ENCODE measurements around the gene FAM168B.

FAM168B gene

DNA sequence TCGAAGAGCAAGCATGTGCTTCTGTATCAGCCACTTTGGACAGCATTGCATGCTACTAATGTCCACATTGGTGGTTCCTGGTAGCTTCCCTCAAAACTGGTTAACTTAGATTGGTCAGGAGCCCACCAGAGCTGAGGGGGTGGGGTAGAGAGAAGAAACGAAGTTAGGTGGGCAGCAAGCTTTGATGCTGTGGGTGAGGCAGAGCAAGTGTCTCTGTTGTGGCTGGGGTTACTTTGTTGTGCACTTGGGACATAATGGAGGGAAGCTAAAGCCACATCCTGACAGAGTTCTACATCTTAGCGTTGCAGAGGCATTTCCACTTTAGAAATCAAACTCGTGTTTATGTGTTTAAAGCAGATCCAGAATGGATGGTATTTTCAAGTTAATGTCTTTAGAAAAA is 82.7 kb downstream of the FAM168B start:
- Histone ChIP-seq H3K36me3 (ENCODE audit: insufficient read depth, insufficient read length, low read length) (no peaks in the 10 kb centered on the region), H3K4me1 (ENCODE audit: insufficient read depth, insufficient read length) (peaks cover under 1% of the 10 kb centered on the region), H3K27me3 (ENCODE audit: insufficient read depth, insufficient read length) (no peaks in the 10 kb centered on the region), H3K4me3 (ENCODE audit: insufficient read length, low read depth) (no peak overlapping the region), H3K9ac (ENCODE audit: insufficient read length, low read depth) (no peak overlapping the region), H3K9me3 (ENCODE audit: insufficient read depth, low read length) (no peaks in the 10 kb centered on the region)
- DNase-seq (ENCODE audit: low read depth, low spot score): no peak
- TF ChIP-seq YY1 (IDR thresholded peaks at IDR 0.05; ENCODE audit: insufficient read depth, insufficient read length): no peak
- no peak for TF ChIP-seq SUZ12 (IDR thresholded peaks at IDR 0.05; ENCODE audit: extremely low read depth, insufficient read depth, insufficient read length)
- no peak for TF ChIP-seq ZNF274 (IDR thresholded peaks at IDR 0.05; ENCODE audit: low read depth, low read length)

GRCh38 chr2:131009713-131010475 is 83.4 kb downstream of the FAM168B start:
- Histone ChIP-seq H3K9ac (ENCODE audit: insufficient read length, low read depth) (no peak overlapping the region), H3K4me3 (ENCODE audit: insufficient read length, low read depth) (no peak overlapping the region), H3K36me3 (ENCODE audit: insufficient read depth, insufficient read length, low read length) (no peaks in the 10 kb centered on the region), H3K9me3 (ENCODE audit: insufficient read depth, low read length) (no peaks in the 10 kb centered on the region), H3K4me1 (ENCODE audit: insufficient read depth, insufficient read length) (peaks cover 4% of the 10 kb centered on the region), H3K27me3 (ENCODE audit: insufficient read depth, insufficient read length) (no peaks in the 10 kb centered on the region)
- no peak for TF ChIP-seq YY1 (IDR thresholded peaks at IDR 0.05; ENCODE audit: insufficient read depth, insufficient read length)
- no peak for TF ChIP-seq ZNF274 (IDR thresholded peaks at IDR 0.05; ENCODE audit: low read depth, low read length)
- DNase-seq (ENCODE audit: low read depth, low spot score): no peak

DNA sequence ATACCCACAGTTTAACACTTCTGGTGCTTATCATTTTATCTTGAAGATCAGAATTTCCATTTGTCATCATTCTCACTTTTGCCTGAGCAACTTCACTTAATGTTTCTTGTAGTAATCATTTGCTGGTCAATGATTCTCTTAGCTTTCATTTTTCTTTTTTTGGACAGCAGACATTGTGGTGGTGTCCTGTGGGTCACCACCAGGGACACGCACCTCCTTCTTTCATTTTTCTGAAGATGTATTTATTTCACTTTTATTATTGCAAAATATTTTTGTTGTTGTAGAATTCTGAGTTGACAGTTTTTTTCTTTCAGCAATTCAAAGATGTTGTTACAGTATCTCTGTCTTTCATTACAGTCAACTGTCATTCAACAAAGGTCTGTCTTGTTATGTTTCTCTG is 84.3 kb downstream of the FAM168B start:
- Histone ChIP-seq H3K4me3 (ENCODE audit: insufficient read length, low read depth) (no peak overlapping the region), H3K9ac (ENCODE audit: insufficient read length, low read depth) (no peak overlapping the region), H3K27me3 (ENCODE audit: insufficient read depth, insufficient read length) (no peaks in the 10 kb centered on the region), H3K4me1 (ENCODE audit: insufficient read depth, insufficient read length) (peaks cover 6% of the 10 kb centered on the region), H3K9me3 (ENCODE audit: insufficient read depth, low read length) (no peaks in the 10 kb centered on the region), H3K36me3 (ENCODE audit: insufficient read depth, insufficient read length, low read length) (no peaks in the 10 kb centered on the region)
- no peak for TF ChIP-seq SUZ12 (IDR thresholded peaks at IDR 0.05; ENCODE audit: extremely low read depth, insufficient read depth, insufficient read length)
- TF ChIP-seq ZNF274 (IDR thresholded peaks at IDR 0.05; ENCODE audit: low read depth, low read length): no peak
- TF ChIP-seq YY1 (IDR thresholded peaks at IDR 0.05; ENCODE audit: insufficient read depth, insufficient read length): no peak
- DNase-seq (ENCODE audit: low read depth, low spot score): no peak

- no peak overlapping the region for H3K9ac ChIP-seq (ENCODE audit: insufficient read length, low read depth)
- no peak for DNase-seq (ENCODE audit: low read depth, low spot score)
- H3K9me3 ChIP-seq (ENCODE audit: insufficient read depth, low read length): no peaks in the 10 kb centered on the region
- peaks cover 6% of the 10 kb centered on the region for H3K4me1 ChIP-seq (ENCODE audit: insufficient read depth, insufficient read length)
- H3K27me3 ChIP-seq (ENCODE audit: insufficient read depth, insufficient read length): no peaks in the 10 kb centered on the region
- no peak overlapping the region for H3K4me3 ChIP-seq (ENCODE audit: insufficient read length, low read depth)
- TF ChIP-seq YY1 (IDR thresholded peaks at IDR 0.05; ENCODE audit: insufficient read depth, insufficient read length): no peak
- TF ChIP-seq ZNF274 (IDR thresholded peaks at IDR 0.05; ENCODE audit: low read depth, low read length): no peak
- TF ChIP-seq SUZ12 (IDR thresholded peaks at IDR 0.05; ENCODE audit: extremely low read depth, insufficient read depth, insufficient read length): no peak
- no peaks in the 10 kb centered on the region for H3K36me3 ChIP-seq (ENCODE audit: insufficient read depth, insufficient read length, low read length)
Observed at GRCh38 chr2:131006561-131006960, 86.7 kb downstream of the FAM168B start.

DNA sequence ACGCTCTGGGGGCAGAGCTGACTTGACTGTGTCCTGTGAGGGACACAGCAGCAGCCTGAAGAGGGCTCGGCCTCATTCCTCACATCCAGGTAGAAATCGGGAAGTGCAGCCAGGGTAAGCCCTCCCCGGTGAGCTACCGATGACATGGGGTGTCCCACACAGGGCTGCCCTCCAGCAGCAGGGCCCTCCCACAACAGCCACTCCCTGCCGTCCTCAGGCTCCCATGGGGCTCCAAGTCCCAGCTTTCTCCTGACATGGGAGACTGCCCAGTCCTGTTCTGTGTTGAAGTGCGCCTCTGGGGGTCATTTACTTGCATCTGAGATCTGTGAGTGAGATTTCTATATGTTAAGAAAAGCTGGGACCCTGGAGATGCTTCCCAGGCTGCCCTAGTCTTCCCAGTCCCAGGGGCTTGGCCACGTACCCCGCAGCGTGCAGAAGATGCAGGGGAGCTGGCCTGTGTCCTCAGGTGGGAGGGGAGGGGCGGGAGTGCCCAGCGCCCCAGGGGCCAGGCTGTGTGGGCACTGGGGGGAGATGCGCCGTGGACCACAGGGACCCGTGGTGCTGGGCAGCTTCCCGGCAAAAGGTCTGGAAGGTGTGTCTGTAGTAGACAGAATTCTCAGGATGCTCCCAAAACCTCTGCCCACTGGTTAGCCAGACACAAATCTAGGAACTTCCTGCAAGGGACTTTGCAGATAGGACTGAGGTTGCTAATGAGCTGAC is 87.9 kb downstream of the FAM168B start:
- DNase-seq (ENCODE audit: low read depth, low spot score): no peak
- no peak for TF ChIP-seq SUZ12 (IDR thresholded peaks at IDR 0.05; ENCODE audit: extremely low read depth, insufficient read depth, insufficient read length)
- no peak for TF ChIP-seq ZNF274 (IDR thresholded peaks at IDR 0.05; ENCODE audit: low read depth, low read length)
- TF ChIP-seq YY1 (IDR thresholded peaks at IDR 0.05; ENCODE audit: insufficient read depth, insufficient read length): no peak
- H3K9me3 ChIP-seq (ENCODE audit: insufficient read depth, low read length): no peaks in the 10 kb centered on the region
- H3K4me3 ChIP-seq (ENCODE audit: insufficient read length, low read depth): no peak overlapping the region
- no peaks in the 10 kb centered on the region for H3K27me3 ChIP-seq (ENCODE audit: insufficient read depth, insufficient read length)
- H3K4me1 ChIP-seq (ENCODE audit: insufficient read depth, insufficient read length): peaks cover 6% of the 10 kb centered on the region
- H3K36me3 ChIP-seq (ENCODE audit: insufficient read depth, insufficient read length, low read length): no peaks in the 10 kb centered on the region
- H3K9ac ChIP-seq (ENCODE audit: insufficient read length, low read depth): no peak overlapping the region

- Histone ChIP-seq H3K4me1 (ENCODE audit: insufficient read depth, insufficient read length) (peaks cover 6% of the 10 kb centered on the region), H3K4me3 (ENCODE audit: insufficient read length, low read depth) (no peak overlapping the region), H3K9ac (ENCODE audit: insufficient read length, low read depth) (no peak overlapping the region), H3K9me3 (ENCODE audit: insufficient read depth, low read length) (no peaks in the 10 kb centered on the region), H3K36me3 (ENCODE audit: insufficient read depth, insufficient read length, low read length) (no peaks in the 10 kb centered on the region), H3K27me3 (ENCODE audit: insufficient read depth, insufficient read length) (no peaks in the 10 kb centered on the region)
- TF ChIP-seq ZNF274 (IDR thresholded peaks at IDR 0.05; ENCODE audit: low read depth, low read length) (no peak), SUZ12 (IDR thresholded peaks at IDR 0.05; ENCODE audit: extremely low read depth, insufficient read depth, insufficient read length) (no peak)
- DNase-seq (ENCODE audit: low read depth, low spot score): no peak
Observed at GRCh38 chr2:131004446-131005209, 88.6 kb downstream of the FAM168B start.

DNA sequence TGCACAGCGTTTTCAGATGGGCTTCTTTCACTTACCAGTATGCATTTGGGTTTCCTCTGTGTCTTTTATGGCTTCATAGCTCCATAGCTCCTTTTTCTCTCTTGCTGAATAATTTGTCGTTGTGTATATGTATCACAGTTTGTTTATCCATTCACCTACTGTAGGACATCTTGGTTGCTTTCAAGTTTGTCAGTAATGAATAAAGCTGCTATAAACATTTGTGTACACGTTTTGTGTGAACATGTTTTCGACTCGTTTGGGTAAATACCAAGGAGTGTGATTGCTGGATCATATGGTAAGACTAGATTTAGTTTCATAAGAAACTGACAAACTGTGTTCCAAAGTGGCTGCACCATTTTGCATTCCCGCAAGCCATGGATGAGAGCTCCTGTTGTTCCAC is 94.7 kb downstream of the FAM168B start:
- Histone ChIP-seq H3K9ac (ENCODE audit: insufficient read length, low read depth) (no peak overlapping the region), H3K27me3 (ENCODE audit: insufficient read depth, insufficient read length) (no peaks in the 10 kb centered on the region), H3K4me1 (ENCODE audit: insufficient read depth, insufficient read length) (no peaks in the 10 kb centered on the region), H3K9me3 (ENCODE audit: insufficient read depth, low read length) (no peaks in the 10 kb centered on the region), H3K4me3 (ENCODE audit: insufficient read length, low read depth) (no peak overlapping the region), H3K36me3 (ENCODE audit: insufficient read depth, insufficient read length, low read length) (no peaks in the 10 kb centered on the region)
- TF ChIP-seq ZNF274 (IDR thresholded peaks at IDR 0.05; ENCODE audit: low read depth, low read length) (no peak), SUZ12 (IDR thresholded peaks at IDR 0.05; ENCODE audit: extremely low read depth, insufficient read depth, insufficient read length) (no peak), YY1 (IDR thresholded peaks at IDR 0.05; ENCODE audit: insufficient read depth, insufficient read length) (no peak)
- DNase-seq (ENCODE audit: low read depth, low spot score): no peak
